PC-9 (cell line): Measurements from ENCODE around the gene PCLO. TPM values are rescaled to one million over a fixed set of nuclear protein-coding genes. Genes with fewer than 3 reads are reported as not detected.

Experiments used
- BruUV-seq: library from RNA; stranded (reverse); fragments of 400-500 nt; replicated peaks from 2 replicates; lab custom pipeline; 2021; lab: Mats Ljungman, UMichigan
- CTCF ChIA-PET: fragments of 300-600 bp; sonication (Branson Sonifier 250); formaldehyde crosslinking; loops from one replicate; lab custom pipeline; 2022; ENCODE audit warnings: antibody characterized with exemption; lab: Charles Lee
- POLR2A ChIA-PET: fragments of 300-600 bp; sonication (Branson Sonifier 250); formaldehyde crosslinking; loops from one replicate; lab custom pipeline; 2022; ENCODE audit warnings: antibody characterized with exemption; ENCODE audit not compliant: unreplicated experiment; lab: Charles Lee
- DNase-seq, 2 experiments: peaks; one replicate each; pipeline versions ENCODE4 v3.0.0 to v3.0.0-alpha.2; 2015 to 2022; ENCODE audit warnings: mixed read lengths in 1 of 2
- H2AFZ ChIP-seq: fragments of 200-600 bp; sonication (generic); 2 replicates; pipeline ENCODE4 v1.8.1; 2017; ENCODE audit warnings: antibody characterized with exemption
- H3F3A ChIP-seq: fragments of 200-600 bp; sonication (generic); 2 replicates; pipeline ENCODE4 v1.8.1; 2017; ENCODE audit warnings: antibody characterized with exemption, mild to moderate bottlenecking, low read depth; ENCODE audit not compliant: insufficient read depth
- H3K27ac ChIP-seq: fragments of 200-600 bp; sonication (generic); 2 replicates; pipeline ENCODE4 v1.6.1; 2016; ENCODE audit warnings: mixed run types
- H3K27me3 ChIP-seq: fragments of 200-600 bp; sonication (generic); 2 replicates; pipeline ENCODE4 v1.6.1; 2016; ENCODE audit warnings: low read depth, mixed run types; ENCODE audit not compliant: insufficient read depth
- H3K36me3 ChIP-seq: fragments of 200-600 bp; sonication (generic); 2 replicates; pipeline ENCODE4 v1.6.1; 2016; ENCODE audit warnings: low read depth, mixed run types
- H3K4me1 ChIP-seq: fragments of 200-600 bp; sonication (generic); replicated peaks from 2 replicates; pipeline ENCODE4 v1.6.1; 2016; ENCODE audit warnings: mixed run types; ENCODE audit not compliant: insufficient read depth
- H3K4me2 ChIP-seq: fragments of 200-600 bp; sonication (generic); 2 replicates; pipeline ENCODE4 v1.6.1; 2017; ENCODE audit warnings: mixed run types
- H3K4me3 ChIP-seq: fragments of 200-600 bp; sonication (generic); 2 replicates; pipeline ENCODE4 v1.6.1; 2016; ENCODE audit warnings: mixed run types
- H3K79me2 ChIP-seq: fragments of 200-600 bp; sonication (generic); 2 replicates; pipeline ENCODE4 v1.6.1; 2017; ENCODE audit warnings: low read depth, mixed run types
- H3K9me2 ChIP-seq: fragments of 200-600 bp; sonication (generic); 2 replicates; pipeline ENCODE4 v1.8.1; 2017; ENCODE audit warnings: mild to moderate bottlenecking; ENCODE audit not compliant: insufficient read depth
- H3K9me3 ChIP-seq: fragments of 200-600 bp; sonication (generic); 2 replicates; pipeline ENCODE4 v1.8.1; 2016; ENCODE audit warnings: low read depth; ENCODE audit not compliant: insufficient read depth
- H4K20me1 ChIP-seq: fragments of 200-600 bp; sonication (generic); 2 replicates; pipeline ENCODE4 v1.8.1; 2017; ENCODE audit not compliant: insufficient read depth
- CTCF ChIP-seq: fragments of 200-600 bp; sonication (generic); conservative IDR thresholded peaks from 2 replicates; pipeline ENCODE4 v1.6.1; 2017; ENCODE audit warnings: mixed run types, antibody characterized with exemption, mild to moderate bottlenecking, moderate library complexity
- EZH2 ChIP-seq: fragments of 200-600 bp; sonication (generic); IDR thresholded peaks from 2 replicates; pipeline ENCODE4 v1.8.0; 2017; ENCODE audit warnings: antibody characterized with exemption, low read depth
- intact Hi-C: fragments of 100-400 bp; cut with micrococcal nuclease; formaldehyde crosslinking; loops from one replicate; pipeline ENCODE4 v1.10.0; 2022; ENCODE audit not compliant: unreplicated experiment
- total RNA-seq: library from RNA; stranded (reverse); gene quantifications from 2 replicates; pipeline ENCODE4 v1.2.3, GENCODE V29; 2021

Gene PCLO
- total RNA-seq, 1 experiment from 2014 or later: 4.0 TPM

- Histone ChIP-seq H3K4me1 (no peaks in the 10 kb centered on the region), H2AFZ (no peak overlapping the region), H4K20me1 (no peaks in the 10 kb centered on the region), H3K9me2 (no peaks in the 10 kb centered on the region), H3K27me3 (no peaks in the 10 kb centered on the region), H3K4me2 (no peak overlapping the region), H3K36me3 (no peaks in the 10 kb centered on the region), H3K79me2 (no peaks in the 10 kb centered on the region), H3K9me3 (no peaks in the 10 kb centered on the region; the same call in 1 of the 2 replicates), H3K27ac (no peak overlapping the region), H3K4me3 (no peak overlapping the region), H3F3A (no peaks in the 10 kb centered on the region)
- intact Hi-C loops: no loop called here
- TF ChIP-seq CTCF (no peak), EZH2 (no peak)
- DNase-seq: no peak
- ChIA-PET POLR2A (interaction anchor here (0.6 kb wide), 1 partner anchor 445 kb away, joined by 4 read pairs; no protein-coding TSS in a partner anchor), CTCF (no interaction called here)
- no TSS peak for BruUV-seq
Observed at GRCh38 chr7:82965088-82966036, 197.3 kb downstream of the PCLO start.

GRCh38 chr7:82964150-82964882 is 198.4 kb downstream of the PCLO start:
- TF ChIP-seq EZH2: no peak
- TF ChIP-seq CTCF: no peak
- Histone ChIP-seq H3K79me2 (no peaks in the 10 kb centered on the region), H3K4me1 (no peaks in the 10 kb centered on the region), H3K4me3 (no peak overlapping the region), H3K36me3 (no peaks in the 10 kb centered on the region), H3K4me2 (no peak overlapping the region), H3K9me2 (no peaks in the 10 kb centered on the region), H3F3A (no peaks in the 10 kb centered on the region), H3K27me3 (no peaks in the 10 kb centered on the region), H3K9me3 (no peaks in the 10 kb centered on the region; the same call in 1 of the 2 replicates), H4K20me1 (no peaks in the 10 kb centered on the region), H2AFZ (no peak overlapping the region), H3K27ac (no peak overlapping the region)
- DNase-seq: no peak
- intact Hi-C loops: no loop called here
- POLR2A ChIA-PET: no interaction called here
- CTCF ChIA-PET: no interaction called here
- no TSS peak for BruUV-seq

GRCh38 chr7:82961240-82961639 is 201.4 kb downstream of the PCLO start:
- H3K9me2 ChIP-seq: no peaks in the 10 kb centered on the region
- DNase-seq: no peak
- H2AFZ ChIP-seq: no peak overlapping the region
- H4K20me1 ChIP-seq: no peaks in the 10 kb centered on the region
- intact Hi-C loops: no loop called here
- ChIA-PET CTCF (no interaction called here), POLR2A (no interaction called here)
- no peak overlapping the region for H3K27ac ChIP-seq
- H3K36me3 ChIP-seq: no peaks in the 10 kb centered on the region
- BruUV-seq: no TSS peak
- TF ChIP-seq EZH2: no peak
- TF ChIP-seq CTCF: no peak
- no peaks in the 10 kb centered on the region for H3K4me1 ChIP-seq
- H3K4me3 ChIP-seq: no peak overlapping the region
- no peaks in the 10 kb centered on the region; the same call in 1 of the 2 replicates for H3K9me3 ChIP-seq
- no peaks in the 10 kb centered on the region for H3K79me2 ChIP-seq
- H3F3A ChIP-seq: no peaks in the 10 kb centered on the region
- H3K4me2 ChIP-seq: no peak overlapping the region
- H3K27me3 ChIP-seq: no peaks in the 10 kb centered on the region
